Stomach (tissue), 4 donors: ENCODE data around the gene SYCE1L.

Source experiments
- CTCF ChIP-seq, 7 experiments: fragments of 450-650 bp in 4 of 7; fragments of 200-600 bp in 3 of 7; sonication (generic) in 3 of 7; IDR thresholded peaks; one replicate each; pipeline ENCODE4 v1.5.1; 2016 to 2019; ENCODE audit warnings: antibody characterized with exemption in 7 of 7, control low read depth in 2 of 7, mild to moderate bottlenecking in 1 of 7
- POLR2A ChIP-seq, 4 donors: fragments of 450-650 bp; IDR thresholded peaks; one replicate each; pipeline ENCODE4 v1.6.1; 2016; ENCODE audit warnings: antibody characterized with exemption in 4 of 4, control low read depth in 2 of 4, mild to moderate bottlenecking in 1 of 4, moderate library complexity in 1 of 4

- TF ChIP-seq POLR2A (IDR thresholded peaks at IDR 0.05), result no peak
- TF ChIP-seq CTCF (IDR thresholded peaks at IDR 0.05), result no peak
These were observed 7.8 kb upstream of the SYCE1L start for GRCh38 chr16:77191259-77191969.
